Measurements from ENCODE around the gene SNRPA.

Gene SNRPA

DNA sequence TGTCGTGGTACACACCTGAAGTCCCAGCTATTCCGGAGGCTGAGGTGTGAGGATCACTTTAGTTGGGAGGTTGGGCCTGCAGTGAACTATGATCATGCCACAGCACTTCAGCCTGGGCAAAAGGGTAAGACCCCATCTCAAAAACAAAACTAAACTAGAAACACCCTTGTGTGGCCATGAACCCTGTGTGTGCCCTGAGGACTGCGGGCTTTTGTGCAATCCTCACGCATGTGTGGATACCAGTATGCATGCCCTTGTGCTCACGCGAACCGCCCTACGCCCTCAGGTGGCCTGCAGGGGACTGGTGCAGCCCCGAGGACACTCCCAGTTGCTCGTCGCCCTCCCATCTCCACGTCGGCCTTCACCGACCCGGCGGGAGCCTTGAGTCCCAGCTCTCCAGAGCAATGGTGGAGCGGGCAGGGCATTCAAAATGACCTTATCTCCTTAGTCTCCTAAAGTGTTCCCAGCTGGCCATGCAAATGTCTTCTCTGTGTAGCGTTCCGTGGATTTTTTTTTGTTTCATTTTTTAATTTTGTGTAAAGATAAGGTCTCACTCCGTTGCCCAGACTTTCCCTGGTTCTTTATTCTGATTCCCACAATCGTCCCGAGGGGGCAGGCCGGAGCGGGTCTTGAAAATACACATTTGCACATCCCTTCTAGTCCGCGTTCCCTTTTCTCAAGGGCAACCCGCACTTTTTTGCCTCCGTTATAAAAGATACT is 47.1 kb downstream of the SNRPA start (continued):
- TF ChIP-seq, protein P1, sequence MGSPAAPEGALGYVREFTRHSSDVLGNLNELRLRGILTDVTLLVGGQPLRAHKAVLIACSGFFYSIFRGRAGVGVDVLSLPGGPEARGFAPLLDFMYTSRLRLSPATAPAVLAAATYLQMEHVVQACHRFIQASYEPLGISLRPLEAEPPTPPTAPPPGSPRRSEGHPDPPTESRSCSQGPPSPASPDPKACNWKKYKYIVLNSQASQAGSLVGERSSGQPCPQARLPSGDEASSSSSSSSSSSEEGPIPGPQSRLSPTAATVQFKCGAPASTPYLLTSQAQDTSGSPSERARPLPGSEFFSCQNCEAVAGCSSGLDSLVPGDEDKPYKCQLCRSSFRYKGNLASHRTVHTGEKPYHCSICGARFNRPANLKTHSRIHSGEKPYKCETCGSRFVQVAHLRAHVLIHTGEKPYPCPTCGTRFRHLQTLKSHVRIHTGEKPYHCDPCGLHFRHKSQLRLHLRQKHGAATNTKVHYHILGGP (tag by site-specific recombination; IDR thresholded peaks at IDR 0.05): no peak; the same call in 1 of the 2 replicates
- TF ChIP-seq WT1 (tag by site-specific recombination; IDR thresholded peaks at IDR 0.05): no peak
- TF ChIP-seq ZNF292 (tag by site-specific recombination; IDR thresholded peaks at IDR 0.05; ENCODE audit: borderline replicate concordance, low read depth): no peak
- TF ChIP-seq ZNF138 (tag by site-specific recombination; IDR thresholded peaks at IDR 0.05; ENCODE audit: borderline replicate concordance): peak; percentile 35; the same call in 1 of the 2 replicates
- no peak for TF ChIP-seq ZNF426 (tag by site-specific recombination; IDR thresholded peaks at IDR 0.05)
- TF ChIP-seq ZNF354C (tag by site-specific recombination; IDR thresholded peaks at IDR 0.05; ENCODE audit: borderline replicate concordance, low read depth): no peak
- TF ChIP-seq ZNF623 (tag by site-specific recombination; IDR thresholded peaks at IDR 0.05): 0 out of 2 replicates have a peak, but pooled peaks have one; percentile 24
- TF ChIP-seq, protein P2, sequence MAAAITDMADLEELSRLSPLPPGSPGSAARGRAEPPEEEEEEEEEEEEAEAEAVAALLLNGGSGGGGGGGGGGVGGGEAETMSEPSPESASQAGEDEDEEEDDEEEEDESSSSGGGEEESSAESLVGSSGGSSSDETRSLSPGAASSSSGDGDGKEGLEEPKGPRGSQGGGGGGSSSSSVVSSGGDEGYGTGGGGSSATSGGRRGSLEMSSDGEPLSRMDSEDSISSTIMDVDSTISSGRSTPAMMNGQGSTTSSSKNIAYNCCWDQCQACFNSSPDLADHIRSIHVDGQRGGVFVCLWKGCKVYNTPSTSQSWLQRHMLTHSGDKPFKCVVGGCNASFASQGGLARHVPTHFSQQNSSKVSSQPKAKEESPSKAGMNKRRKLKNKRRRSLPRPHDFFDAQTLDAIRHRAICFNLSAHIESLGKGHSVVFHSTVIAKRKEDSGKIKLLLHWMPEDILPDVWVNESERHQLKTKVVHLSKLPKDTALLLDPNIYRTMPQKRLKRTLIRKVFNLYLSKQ (tag by site-specific recombination; IDR thresholded peaks at IDR 0.05; ENCODE audit: borderline replicate concordance): no peak
- TF ChIP-seq KLF9 (tag by site-specific recombination; IDR thresholded peaks at IDR 0.05; ENCODE audit: low read depth): no peak
- TF ChIP-seq ZNF621 (tag by site-specific recombination; IDR thresholded peaks at IDR 0.05): no peak
- TF ChIP-seq, protein P3, sequence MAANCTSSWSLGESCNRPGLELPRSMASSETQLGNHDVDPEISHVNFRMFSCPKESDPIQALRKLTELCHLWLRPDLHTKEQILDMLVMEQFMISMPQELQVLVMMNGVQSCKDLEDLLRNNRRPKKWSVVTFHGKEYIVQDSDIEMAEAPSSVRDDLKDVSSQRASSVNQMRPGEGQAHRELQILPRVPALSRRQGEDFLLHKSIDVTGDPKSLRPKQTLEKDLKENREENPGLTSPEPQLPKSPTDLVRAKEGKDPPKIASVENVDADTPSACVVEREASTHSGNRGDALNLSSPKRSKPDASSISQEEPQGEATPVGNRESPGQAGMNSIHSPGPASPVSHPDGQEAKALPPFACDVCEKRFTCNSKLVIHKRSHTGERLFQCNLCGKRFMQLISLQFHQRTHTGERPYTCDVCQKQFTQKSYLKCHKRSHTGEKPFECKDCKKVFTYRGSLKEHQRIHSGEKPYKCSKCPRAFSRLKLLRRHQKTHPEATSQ (tag by site-specific recombination; IDR thresholded peaks at IDR 0.05): no peak
- TF ChIP-seq ZNF600 (tag by site-specific recombination; IDR thresholded peaks at IDR 0.05): peak; percentile 73
- TF ChIP-seq ZNF132 (tag by site-specific recombination; IDR thresholded peaks at IDR 0.05; ENCODE audit: borderline replicate concordance): no peak
- TF ChIP-seq ZBTB21 (tag by site-specific recombination; IDR thresholded peaks at IDR 0.05): peak; percentile 68
- TF ChIP-seq ZNF548 (tag by site-specific recombination; IDR thresholded peaks at IDR 0.05): no peak
- TF ChIP-seq ZSCAN30 (tag by site-specific recombination; IDR thresholded peaks at IDR 0.05): no peak
- TF ChIP-seq, protein P4, sequence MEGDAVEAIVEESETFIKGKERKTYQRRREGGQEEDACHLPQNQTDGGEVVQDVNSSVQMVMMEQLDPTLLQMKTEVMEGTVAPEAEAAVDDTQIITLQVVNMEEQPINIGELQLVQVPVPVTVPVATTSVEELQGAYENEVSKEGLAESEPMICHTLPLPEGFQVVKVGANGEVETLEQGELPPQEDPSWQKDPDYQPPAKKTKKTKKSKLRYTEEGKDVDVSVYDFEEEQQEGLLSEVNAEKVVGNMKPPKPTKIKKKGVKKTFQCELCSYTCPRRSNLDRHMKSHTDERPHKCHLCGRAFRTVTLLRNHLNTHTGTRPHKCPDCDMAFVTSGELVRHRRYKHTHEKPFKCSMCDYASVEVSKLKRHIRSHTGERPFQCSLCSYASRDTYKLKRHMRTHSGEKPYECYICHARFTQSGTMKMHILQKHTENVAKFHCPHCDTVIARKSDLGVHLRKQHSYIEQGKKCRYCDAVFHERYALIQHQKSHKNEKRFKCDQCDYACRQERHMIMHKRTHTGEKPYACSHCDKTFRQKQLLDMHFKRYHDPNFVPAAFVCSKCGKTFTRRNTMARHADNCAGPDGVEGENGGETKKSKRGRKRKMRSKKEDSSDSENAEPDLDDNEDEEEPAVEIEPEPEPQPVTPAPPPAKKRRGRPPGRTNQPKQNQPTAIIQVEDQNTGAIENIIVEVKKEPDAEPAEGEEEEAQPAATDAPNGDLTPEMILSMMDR (tag by site-specific recombination; IDR thresholded peaks at IDR 0.05): peak; percentile 94
- peak; percentile 98 for TF ChIP-seq ZNF223 (tag by site-specific recombination; IDR thresholded peaks at IDR 0.05)
- TF ChIP-seq, protein P5, sequence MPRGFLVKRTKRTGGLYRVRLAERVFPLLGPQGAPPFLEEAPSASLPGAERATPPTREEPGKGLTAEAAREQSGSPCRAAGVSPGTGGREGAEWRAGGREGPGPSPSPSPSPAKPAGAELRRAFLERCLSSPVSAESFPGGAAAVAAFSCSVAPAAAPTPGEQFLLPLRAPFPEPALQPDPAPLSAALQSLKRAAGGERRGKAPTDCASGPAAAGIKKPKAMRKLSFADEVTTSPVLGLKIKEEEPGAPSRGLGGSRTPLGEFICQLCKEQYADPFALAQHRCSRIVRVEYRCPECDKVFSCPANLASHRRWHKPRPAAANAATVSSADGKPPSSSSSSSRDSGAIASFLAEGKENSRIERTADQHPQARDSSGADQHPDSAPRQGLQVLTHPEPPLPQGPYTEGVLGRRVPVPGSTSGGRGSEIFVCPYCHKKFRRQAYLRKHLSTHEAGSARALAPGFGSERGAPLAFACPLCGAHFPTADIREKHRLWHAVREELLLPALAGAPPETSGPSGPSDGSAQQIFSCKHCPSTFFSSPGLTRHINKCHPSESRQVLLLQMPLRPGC (tag by site-specific recombination; IDR thresholded peaks at IDR 0.05): no peak
- TF ChIP-seq ZNF324 (tag by site-specific recombination; IDR thresholded peaks at IDR 0.05): peak; percentile 64; the same call in 1 of the 2 replicates
- TF ChIP-seq ZNF19 (tag by site-specific recombination; IDR thresholded peaks at IDR 0.05; ENCODE audit: low read depth): no peak
- TF ChIP-seq ZNF2 (tag by site-specific recombination; IDR thresholded peaks at IDR 0.05): 0 out of 2 replicates have a peak, but pooled peaks have one; percentile 82
- TF ChIP-seq ZNF677 (tag by site-specific recombination; IDR thresholded peaks at IDR 0.05): no peak
- no peak for TF ChIP-seq ZNF221 (tag by site-specific recombination; IDR thresholded peaks at IDR 0.05; ENCODE audit: borderline replicate concordance)
- TF ChIP-seq ZFP41 (tag by site-specific recombination; IDR thresholded peaks at IDR 0.05; ENCODE audit: borderline replicate concordance): no peak
- TF ChIP-seq KLF10 (tag by site-specific recombination; IDR thresholded peaks at IDR 0.05): no peak
- TF ChIP-seq ZFHX2 (tag by site-specific recombination; conservative IDR thresholded peaks at IDR 0.05): no peak
- no peak for TF ChIP-seq ZNF585B (tag by site-specific recombination; IDR thresholded peaks at IDR 0.05)
- no peak for TF ChIP-seq ZNF16 (tag by site-specific recombination; IDR thresholded peaks at IDR 0.05; ENCODE audit: low read depth)
- no peak for TF ChIP-seq BCL11A (tag by site-specific recombination; IDR thresholded peaks at IDR 0.05; ENCODE audit: low read depth)
- TF ChIP-seq, protein P6, sequence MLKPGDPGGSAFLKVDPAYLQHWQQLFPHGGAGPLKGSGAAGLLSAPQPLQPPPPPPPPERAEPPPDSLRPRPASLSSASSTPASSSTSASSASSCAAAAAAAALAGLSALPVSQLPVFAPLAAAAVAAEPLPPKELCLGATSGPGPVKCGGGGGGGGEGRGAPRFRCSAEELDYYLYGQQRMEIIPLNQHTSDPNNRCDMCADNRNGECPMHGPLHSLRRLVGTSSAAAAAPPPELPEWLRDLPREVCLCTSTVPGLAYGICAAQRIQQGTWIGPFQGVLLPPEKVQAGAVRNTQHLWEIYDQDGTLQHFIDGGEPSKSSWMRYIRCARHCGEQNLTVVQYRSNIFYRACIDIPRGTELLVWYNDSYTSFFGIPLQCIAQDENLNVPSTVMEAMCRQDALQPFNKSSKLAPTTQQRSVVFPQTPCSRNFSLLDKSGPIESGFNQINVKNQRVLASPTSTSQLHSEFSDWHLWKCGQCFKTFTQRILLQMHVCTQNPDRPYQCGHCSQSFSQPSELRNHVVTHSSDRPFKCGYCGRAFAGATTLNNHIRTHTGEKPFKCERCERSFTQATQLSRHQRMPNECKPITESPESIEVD (tag by site-specific recombination; IDR thresholded peaks at IDR 0.05): no peak
